Osteocyte (in vitro differentiated cells): ENCODE results near the gene WDR38. TPM values are rescaled to one million over a fixed set of nuclear protein-coding genes. Genes with fewer than 3 reads are reported as not detected.

ENCODE experiments used
- DNase-seq: peaks from one replicate; pipeline ENCODE4 v3.0.0; 2021; ENCODE audit warnings: mixed read lengths; ENCODE audit not compliant: unreplicated experiment; ENCODE audit errors: extremely low spot score
- H3K27ac Mint-ChIP-seq: one replicate; pipeline ENCODE4 v1.8.0; 2021; ENCODE audit warnings: mild to moderate bottlenecking, mixed read lengths; ENCODE audit not compliant: unreplicated experiment
- H3K27me3 Mint-ChIP-seq: one replicate; pipeline ENCODE4 v1.8.0; 2021; ENCODE audit warnings: mixed read lengths; ENCODE audit not compliant: unreplicated experiment
- H3K36me3 Mint-ChIP-seq: one replicate; pipeline ENCODE4 v1.8.0; 2021; ENCODE audit warnings: mixed read lengths; ENCODE audit not compliant: unreplicated experiment
- H3K4me1 Mint-ChIP-seq: one replicate; pipeline ENCODE4 v1.8.0; 2021; ENCODE audit warnings: mixed read lengths; ENCODE audit not compliant: unreplicated experiment
- H3K4me3 Mint-ChIP-seq: one replicate; pipeline ENCODE4 v1.8.0; 2021; ENCODE audit warnings: mild to moderate bottlenecking, moderate library complexity, mixed read lengths; ENCODE audit not compliant: unreplicated experiment
- H3K9me3 Mint-ChIP-seq: one replicate; pipeline ENCODE4 v1.8.0; 2021; ENCODE audit warnings: mixed read lengths; ENCODE audit not compliant: unreplicated experiment
- total RNA-seq: library from RNA; stranded (reverse); gene quantifications from 2 replicates; pipeline ENCODE4 v1.2.1, GENCODE V29; 2021
- TF ChIP-seq, protein P1 (sequence below): fragments of 200-600 bp; sonication (generic); IDR thresholded peaks from 2 replicates; pipeline ENCODE4 v1.5.0; 2021; ENCODE audit warnings: antibody characterized with exemption, mild to moderate bottlenecking, moderate library complexity

Gene WDR38
- total RNA-seq, 1 donor from 2014 or later = not detected

DNA sequence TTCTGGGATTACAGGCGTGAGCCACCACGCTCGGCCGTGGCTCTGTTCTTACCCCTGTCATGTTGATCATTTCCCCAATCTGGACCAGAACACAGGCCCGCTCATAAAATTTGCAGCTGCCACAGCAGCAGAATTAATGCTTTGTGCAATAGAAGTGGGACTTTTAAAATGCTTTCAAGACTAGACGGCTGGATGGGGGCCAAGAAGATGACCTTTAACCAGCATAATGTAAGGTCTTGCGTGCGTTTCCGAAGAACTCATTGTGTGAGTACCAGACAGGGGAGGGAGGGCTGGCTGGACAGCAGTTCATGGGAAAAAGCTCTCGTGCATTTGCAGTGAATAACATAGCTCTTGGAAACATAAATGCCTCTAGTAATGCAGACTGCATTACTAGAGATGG is 3.5 kb upstream of the WDR38 start:
- H3K27ac Mint-ChIP-seq = peak overlapping the region; percentile 27
- no peaks in the 10 kb centered on the region for H3K27me3 Mint-ChIP-seq
- no peaks in the 10 kb centered on the region for H3K36me3 Mint-ChIP-seq
- no peak for DNase-seq
- TF ChIP-seq, protein P1, sequence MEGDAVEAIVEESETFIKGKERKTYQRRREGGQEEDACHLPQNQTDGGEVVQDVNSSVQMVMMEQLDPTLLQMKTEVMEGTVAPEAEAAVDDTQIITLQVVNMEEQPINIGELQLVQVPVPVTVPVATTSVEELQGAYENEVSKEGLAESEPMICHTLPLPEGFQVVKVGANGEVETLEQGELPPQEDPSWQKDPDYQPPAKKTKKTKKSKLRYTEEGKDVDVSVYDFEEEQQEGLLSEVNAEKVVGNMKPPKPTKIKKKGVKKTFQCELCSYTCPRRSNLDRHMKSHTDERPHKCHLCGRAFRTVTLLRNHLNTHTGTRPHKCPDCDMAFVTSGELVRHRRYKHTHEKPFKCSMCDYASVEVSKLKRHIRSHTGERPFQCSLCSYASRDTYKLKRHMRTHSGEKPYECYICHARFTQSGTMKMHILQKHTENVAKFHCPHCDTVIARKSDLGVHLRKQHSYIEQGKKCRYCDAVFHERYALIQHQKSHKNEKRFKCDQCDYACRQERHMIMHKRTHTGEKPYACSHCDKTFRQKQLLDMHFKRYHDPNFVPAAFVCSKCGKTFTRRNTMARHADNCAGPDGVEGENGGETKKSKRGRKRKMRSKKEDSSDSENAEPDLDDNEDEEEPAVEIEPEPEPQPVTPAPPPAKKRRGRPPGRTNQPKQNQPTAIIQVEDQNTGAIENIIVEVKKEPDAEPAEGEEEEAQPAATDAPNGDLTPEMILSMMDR = no peak
- no peak overlapping the region for H3K4me3 Mint-ChIP-seq
- H3K9me3 Mint-ChIP-seq = no peaks in the 10 kb centered on the region
- peaks cover 32% of the 10 kb centered on the region for H3K4me1 Mint-ChIP-seq

DNA sequence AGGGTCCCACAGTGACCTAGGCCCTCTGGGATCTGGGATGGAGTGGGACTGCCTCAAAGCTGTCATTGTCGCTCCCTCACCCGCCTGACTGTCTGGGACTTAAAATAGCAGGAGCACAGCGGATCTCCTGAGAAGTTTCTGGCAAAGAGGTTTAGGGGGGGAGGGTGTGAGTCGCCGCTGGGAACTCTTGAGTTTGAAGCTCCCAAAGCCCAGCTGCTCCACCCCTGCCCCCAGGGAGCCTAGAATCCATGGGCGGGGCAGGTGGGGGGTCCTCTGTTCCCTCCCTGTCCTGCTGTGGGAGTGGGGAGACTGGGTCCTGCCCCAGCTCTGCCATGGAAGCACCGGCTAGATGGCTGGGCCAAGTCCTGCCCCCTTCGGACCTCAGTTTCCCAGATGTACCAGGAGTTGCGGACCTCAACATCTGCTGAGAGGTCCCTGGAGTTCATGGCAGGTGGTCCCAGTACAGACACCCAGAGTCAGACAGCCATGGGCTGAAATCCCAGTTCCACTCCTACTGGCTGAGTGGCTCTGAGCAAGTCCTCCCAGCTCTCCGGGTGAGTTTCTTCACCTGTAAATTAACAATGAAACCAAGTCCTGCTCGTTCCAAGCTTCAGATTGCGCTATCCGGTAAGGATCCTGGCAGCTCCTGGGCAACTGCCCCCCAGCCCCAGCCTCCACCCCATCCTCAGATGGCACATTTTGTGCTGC is 985 bp upstream of the WDR38 start:
- Mint-ChIP-seq H3K36me3 (no peaks in the 10 kb centered on the region), H3K4me1 (peaks cover 27% of the 10 kb centered on the region), H3K9me3 (no peaks in the 10 kb centered on the region), H3K27ac (peak overlapping the region; percentile 20), H3K4me3 (peak overlapping the region; percentile 70), H3K27me3 (no peaks in the 10 kb centered on the region)
- TF ChIP-seq, protein P1 = no peak
- no peak for DNase-seq

DNA sequence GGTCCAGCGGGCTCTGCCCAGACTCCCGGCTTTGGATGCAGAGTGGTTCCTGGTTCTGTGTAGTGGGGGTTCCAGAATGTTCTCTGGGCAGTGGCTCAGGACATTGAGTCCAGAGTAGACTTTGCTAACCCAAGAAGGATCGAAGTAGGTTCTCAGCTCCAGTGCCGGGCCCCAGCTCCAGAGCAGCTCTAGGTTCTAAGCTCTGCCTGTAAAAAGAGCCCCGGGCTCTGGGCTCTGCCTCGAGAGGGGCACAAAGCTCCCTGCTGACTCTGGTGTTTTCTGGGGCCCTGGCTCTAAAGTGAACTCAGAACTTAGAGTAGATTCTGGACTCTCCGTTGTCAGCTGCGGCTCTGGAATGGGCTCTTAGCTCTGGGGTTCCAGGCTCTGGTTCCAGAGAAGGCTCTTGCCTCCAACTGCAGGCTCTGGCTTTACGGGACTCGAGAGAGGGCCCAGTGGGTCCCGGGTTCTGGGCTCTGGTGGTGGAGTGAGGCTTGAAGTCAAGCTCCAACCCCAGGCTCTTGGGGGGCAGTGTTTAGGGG is 414 bp downstream of the WDR38 start:
- Mint-ChIP-seq H3K9me3 (no peaks in the 10 kb centered on the region), H3K36me3 (peaks cover 4% of the 10 kb centered on the region), H3K27me3 (no peaks in the 10 kb centered on the region), H3K4me1 (peaks cover 27% of the 10 kb centered on the region), H3K4me3 (peak overlapping the region; percentile 70), H3K27ac (no peak overlapping the region)
- TF ChIP-seq, protein P1 = no peak
- no peak for DNase-seq

DNA sequence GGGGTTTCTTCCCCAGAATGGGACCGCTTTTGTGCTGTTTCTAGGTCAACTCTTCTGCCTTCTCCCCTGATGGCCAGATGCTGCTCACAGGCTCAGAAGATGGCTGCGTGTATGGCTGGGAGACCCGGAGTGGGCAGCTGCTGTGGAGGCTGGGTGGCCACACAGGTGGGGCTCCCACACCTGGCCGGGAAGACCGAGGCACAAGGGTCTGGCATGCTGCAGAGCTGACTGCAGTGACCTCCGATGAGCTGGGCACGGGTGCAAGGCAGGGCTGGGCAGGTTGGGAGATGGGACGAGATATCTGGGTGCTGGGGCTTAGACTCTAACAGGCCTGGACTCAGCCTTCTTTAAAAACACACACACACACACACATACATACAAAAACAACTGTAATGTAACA is 901 bp downstream of the WDR38 start:
- no peak overlapping the region for H3K27ac Mint-ChIP-seq
- TF ChIP-seq, protein P1 = no peak
- H3K4me3 Mint-ChIP-seq = no peak overlapping the region
- no peaks in the 10 kb centered on the region for H3K27me3 Mint-ChIP-seq
- H3K4me1 Mint-ChIP-seq = peaks cover 27% of the 10 kb centered on the region
- H3K36me3 Mint-ChIP-seq = peaks cover 4% of the 10 kb centered on the region
- DNase-seq = no peak
- H3K9me3 Mint-ChIP-seq = no peaks in the 10 kb centered on the region

DNA sequence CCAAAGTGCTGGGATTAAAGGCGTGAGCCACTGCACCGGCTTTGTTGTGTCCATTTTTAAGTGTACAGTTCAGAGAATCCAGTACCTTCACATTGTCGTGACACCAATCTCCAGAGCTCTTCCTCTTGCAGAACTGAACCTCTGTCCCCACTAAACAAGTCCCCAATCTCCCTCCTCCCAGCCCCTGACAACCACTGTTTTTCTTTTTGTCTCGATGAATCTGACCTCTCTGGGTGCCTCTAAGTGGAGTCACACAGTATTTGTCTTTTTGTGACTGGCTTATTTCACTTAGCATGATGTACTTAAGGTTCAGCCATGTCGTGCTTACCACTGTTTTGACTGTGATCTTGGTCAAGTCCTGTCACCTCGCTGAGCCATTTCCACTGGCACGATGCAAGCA is 1.6 kb downstream of the WDR38 start:
- peaks cover 27% of the 10 kb centered on the region for H3K4me1 Mint-ChIP-seq
- no peak overlapping the region for H3K4me3 Mint-ChIP-seq
- TF ChIP-seq, protein P1 = no peak
- H3K9me3 Mint-ChIP-seq = no peaks in the 10 kb centered on the region
- DNase-seq = no peak
- no peaks in the 10 kb centered on the region for H3K27me3 Mint-ChIP-seq
- peak overlapping the region; percentile 14 for H3K27ac Mint-ChIP-seq
- peaks cover 8% of the 10 kb centered on the region for H3K36me3 Mint-ChIP-seq
